A172 (cell line): ENCODE measurements around the gene TLDC2. TPM values are rescaled to one million over a fixed set of nuclear protein-coding genes. Genes with fewer than 3 reads are reported as not detected.
A peak's percentile ranks its signal among the peaks of the same experiment; 100 is the strongest.
"Not testable (repeated sequence)": the region's sequence is repeated elsewhere in the genome, so short reads cannot be mapped to it uniquely, and the experiment has no call there.

ENCODE experiments used
- DNase-seq: peaks from one replicate; pipeline ENCODE4 v3.0.0-alpha.2; 2015; ENCODE audit warnings: low spot score
- total RNA-seq: library from RNA; depleted of rRNA; stranded (reverse); fragments of >200 nt; shearing (Covaris generic); gene quantifications from 2 replicates; pipeline ENCODE4 v1.2.3, GENCODE V29; 2014; rRNA removed

The TLDC2 gene
- total RNA-seq: not detected in 2 replicates

DNA sequence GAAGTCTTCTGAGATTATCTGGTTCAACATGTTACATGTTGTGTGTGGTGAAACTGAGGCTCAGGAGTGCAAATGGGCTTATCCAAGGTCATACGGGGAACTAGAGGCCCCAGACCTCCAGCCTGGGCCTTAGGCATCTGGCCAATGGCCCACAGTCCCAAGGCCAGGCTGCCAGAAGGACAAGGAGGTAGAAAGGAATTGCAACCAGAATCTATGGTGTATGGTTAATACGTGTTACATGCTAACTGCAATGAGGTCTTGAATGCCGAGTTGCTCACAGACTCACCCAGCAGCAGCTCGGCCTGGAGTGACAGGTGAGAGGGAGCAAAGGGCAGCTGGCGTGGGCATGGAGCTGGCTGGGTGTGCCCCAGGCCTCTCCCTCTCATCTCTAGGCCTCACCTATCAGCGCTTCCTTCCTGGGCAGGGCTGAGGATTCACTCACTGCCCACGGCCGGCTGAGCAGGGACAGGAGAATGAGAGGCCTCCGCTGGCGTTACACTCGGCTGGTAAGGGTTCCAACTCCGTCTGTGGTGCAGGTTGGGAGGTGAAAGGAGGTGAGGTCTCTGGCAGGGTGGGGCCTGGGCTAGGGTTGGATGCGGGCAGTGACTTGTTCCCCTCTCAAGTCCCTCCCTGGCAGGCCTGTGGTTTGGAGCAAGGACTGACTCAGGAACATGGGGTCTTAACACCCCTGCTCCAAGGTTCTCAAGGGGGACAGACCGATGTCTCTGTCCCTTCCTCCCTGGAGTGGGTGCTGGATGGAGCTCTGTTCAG, at the start of gene TLDC2:
Gene TLDC2, plus strand, starts transcription at position 437 of the 771 bp plus-strand sequence. Its CDS starts 37 bp downstream, at position 474.
- DNase-seq: no peak

DNA sequence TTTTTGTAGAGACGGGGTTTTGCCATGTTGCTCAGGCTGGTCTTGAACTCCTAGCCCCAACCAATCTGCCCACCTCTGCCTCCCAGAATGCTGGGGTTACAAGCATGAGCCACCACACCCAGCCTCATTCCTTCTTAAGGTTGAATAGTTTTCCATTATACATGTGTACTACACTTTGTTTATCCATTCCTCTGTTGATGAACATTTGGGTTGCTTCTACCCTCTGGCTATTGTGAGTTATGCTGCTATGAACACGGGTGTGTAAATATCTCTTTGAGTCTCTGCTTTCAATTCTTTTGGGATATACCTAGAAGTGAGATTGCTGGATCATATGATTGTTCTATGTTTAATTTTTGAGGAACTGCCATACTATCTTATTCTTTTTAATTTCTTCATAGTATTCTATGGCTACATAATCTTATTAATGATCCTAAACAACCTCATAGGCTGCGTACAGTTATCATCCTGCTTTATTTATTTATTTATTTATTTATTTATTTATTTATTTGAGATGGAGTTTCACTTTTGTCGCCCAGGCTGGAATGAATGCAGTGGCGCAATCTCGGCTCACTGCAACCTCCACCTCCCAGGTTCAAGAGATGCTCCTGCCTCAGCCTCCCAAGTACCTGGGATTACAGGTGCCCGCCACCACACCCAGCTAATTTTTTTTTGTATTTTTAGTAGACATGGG, 49.2 kb upstream of the TLDC2 start:
- DNase-seq: no peak

DNA sequence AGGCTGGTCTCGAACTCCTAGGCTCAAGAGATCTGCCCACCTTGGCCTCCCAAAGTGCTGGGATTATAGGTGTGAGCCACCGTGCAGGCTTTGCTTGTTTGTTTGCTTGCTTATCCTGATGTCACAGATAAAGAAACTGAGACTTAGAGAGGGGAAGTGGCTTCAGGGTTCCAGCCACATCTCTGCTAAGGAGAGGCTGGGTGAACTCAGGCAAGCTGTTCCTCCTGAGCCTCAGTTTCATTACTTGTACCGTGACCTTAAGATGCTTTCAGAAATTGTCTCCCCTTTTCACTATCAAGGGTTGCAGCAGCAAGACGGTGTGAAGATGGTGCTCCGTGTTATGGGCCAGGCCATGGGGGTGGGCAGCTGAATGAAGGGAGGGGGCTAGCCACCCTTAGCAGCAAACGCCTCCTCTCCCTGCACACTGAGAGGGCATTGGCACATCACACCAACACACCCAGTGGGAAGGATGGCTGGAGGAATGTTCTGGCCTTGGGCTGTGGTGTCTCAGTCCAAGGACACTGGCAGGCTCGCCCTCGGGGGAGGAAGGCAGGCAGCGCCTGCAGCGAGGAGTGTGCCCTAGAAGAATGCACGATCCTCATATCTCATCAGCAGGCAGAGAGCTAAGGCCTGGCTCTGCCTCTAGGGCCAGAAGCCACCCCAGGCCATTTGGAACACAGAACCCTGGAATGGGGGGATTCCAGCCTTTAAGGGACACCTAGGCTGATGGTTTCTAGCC, 48.2 kb upstream of the TLDC2 start:
- no peak for DNase-seq

DNA sequence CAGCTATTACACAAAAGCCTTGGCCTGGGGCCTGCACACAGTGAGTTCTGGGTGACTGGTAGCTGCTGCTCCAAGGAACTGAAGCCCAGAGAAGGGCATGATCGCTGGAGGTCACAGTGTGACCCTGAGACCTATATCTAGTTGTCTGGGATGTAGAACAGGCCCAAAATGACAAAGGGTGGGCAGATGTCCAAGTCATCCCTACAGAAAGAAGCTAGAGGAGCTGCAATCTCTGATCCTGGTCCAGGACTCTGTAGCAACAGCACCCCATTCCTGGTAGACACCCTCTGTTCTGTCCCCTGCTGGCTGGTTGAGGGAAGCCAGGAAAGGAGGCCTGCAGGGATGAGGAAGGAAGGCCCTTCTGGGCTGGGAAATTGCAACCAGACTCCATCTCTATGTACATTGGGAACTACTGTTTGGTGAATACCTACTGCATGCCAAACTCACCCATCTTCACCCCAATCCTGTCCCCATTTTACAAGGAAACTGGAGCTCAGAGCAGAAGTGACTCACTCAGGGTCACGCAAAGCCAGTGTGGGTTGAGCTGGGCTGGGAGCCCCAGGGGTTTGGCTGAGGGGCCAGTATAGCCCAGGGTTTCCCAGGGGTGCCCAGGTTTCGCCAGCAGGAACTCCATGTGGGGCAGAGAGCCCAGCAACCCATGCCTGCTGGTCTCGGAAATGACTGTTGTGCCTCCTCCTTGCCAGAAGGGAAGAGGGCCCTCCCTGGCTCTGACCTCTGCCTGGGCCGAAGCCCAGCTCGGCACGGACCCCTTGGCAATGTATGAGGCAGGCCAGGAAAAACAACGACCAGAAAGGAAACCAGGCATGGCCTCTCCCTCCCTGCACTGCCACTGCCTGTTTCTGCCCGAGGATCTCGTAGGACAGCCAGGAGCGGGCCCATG, 44.9 kb upstream of the TLDC2 start:
- no peak for DNase-seq

DNA sequence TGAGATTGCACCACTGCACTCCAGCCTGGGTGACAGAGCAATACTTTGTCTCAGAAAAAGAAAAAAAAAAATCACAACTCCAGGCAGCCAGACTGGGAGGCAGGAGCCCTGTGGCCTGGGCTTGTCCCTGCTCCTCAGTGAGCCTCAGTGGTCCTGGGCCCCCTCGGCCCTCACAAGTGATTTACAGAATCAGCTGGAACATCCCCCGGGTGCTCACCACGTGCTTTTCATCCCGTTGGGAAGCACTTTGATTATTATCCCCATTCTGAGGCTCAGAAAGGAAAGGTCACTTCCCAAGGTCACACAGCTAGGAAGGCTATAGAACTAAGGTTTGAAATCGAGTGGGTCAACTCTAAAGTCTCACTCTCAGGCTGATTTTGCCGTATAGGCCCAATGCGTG, 43.1 kb upstream of the TLDC2 start:
- DNase-seq: no peak

DNA sequence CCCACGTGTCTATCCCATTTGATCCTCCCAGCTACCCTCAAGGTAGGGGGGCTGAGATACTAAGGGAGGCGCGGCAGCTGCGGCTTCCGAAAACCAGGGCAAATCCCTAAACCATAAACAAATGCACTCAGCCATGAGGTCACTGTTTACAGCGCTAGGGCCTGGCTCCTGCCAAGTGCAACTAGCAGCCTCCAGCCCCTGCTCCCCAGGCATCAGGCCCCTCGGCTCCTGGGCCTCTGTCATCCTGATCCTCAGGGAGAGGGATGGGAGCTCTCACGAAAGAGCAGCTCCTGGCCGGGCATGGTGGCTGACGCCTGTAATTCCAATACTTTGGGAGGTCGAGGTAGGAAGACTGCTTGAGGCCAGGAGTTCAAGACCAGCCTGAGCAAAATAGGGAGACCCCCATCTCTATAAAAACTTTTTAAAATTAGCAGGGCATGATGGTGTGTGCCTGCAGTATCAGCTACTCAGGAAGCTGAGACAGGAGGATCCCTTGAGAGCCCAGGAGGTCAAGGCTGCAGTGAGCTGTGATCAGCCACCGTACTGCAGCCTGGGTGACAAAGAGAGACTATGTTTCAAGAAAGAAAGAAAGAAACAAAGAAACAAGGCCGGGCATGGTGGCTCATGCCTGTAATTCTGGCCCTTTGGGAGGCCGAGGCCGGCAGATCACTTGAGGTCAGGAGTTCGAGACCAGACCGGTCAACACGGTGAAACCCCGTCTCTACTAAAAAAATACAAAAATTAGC, 42.5 kb upstream of the TLDC2 start:
- no peak for DNase-seq

DNA sequence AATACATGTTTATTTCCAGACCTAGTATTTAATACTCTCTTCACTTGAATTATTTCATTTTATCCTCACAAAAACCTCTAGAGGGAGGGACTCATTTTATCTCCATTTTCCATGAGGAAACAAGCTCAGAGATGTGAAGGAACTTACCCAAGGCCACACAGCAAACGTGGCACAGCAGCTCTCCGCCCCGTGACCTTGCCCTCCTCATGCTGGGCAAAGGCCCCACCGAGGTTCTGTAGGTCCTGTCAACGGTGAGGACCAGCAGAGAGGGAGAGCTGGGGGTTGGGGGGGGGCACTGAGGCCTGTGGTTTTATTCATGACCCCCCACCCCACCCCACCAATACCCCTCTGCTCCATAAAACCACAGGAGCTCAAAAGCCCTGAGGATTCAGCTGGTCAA, 40.9 kb upstream of the TLDC2 start:
- DNase-seq: no peak

DNA sequence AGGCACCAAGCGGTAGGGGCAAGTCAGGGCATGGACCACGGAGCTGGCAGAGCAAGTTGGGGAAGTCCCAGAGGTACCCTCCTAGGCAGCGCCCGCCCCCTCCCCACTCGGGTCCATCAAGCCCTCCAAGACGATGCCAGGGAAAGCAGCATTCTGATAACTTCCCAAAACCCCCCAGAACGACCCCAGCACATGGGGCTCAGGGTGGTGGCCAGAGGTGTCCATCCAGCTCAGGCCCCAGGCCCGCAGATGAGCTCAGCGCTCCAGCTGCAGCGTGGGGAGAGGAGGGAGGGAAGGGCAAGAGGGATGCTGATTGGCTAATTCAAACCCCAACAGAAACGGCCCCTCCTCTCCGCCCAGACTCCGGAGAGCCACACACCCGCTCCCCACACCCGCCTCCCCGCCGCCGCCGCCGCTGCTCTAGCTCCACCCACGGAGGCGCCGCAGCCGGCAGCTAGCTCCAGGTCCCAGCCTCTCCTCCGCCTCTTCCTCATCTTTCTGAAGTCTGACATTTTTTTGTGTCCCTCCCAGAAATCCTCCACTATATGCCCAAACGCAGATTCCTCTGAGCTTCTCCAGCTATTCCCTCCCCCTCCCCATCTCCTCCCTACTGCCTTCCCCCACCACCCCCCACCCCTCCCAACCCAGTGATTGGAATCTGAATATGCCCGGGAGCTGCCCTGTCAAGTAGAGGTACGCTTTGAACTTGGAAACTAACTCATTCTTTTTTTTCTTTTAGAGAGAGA, 40.3 kb upstream of the TLDC2 start:
- DNase-seq: peak; percentile 97

DNA sequence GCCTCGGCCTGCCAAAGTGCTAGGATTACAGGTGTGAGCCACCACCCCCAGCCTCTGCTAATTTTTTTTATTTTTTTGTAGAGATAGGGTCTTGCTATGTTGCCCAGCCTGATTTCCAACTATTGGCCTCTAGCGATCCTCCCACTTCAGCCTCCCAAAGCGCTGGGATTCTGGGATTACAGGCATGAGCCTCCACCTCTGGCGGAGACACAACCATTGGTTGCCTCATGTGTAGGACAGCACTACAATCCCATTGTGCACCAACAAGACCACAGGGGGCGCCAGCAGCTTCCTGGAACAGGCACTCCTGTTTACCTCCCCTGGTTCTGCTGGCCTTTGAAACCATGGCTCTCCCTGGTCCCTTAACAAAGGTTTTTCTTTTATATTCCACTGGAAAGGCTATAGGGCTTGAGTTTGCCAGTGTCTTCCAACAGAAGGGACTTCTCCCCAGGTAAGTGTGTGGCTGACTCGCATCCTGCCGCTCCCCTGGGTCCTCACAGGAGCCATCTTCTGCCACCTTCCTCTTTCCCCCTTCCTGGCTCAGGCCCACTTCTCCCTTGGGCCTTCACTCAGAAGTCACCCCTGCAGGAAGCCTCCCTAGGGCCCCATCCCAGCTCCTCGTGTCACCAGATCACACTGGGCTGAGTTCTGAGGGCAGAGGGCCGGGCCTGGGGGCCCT, 39.2 kb upstream of the TLDC2 start:
- DNase-seq: peak; percentile 75

DNA sequence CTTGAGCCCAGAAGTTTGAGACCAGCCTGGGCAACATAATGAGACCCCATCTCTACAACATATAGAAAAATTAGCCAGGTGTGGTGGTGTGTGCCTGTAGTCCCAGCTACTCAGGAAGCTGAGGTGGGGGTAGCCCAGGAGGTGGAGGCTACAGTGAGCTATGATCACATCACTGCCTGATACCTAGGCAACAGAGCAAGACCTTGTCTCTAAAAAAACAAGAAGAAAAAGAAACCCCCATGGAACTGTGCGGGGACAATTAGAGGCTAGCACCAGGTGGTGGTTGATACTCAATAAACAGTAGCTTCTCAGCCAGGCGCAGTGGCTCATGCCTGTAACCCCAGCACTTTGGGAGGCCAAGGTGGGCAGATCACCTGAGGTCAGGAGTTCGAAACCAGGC, 37.6 kb upstream of the TLDC2 start:
- DNase-seq: not testable (repeated sequence)

DNA sequence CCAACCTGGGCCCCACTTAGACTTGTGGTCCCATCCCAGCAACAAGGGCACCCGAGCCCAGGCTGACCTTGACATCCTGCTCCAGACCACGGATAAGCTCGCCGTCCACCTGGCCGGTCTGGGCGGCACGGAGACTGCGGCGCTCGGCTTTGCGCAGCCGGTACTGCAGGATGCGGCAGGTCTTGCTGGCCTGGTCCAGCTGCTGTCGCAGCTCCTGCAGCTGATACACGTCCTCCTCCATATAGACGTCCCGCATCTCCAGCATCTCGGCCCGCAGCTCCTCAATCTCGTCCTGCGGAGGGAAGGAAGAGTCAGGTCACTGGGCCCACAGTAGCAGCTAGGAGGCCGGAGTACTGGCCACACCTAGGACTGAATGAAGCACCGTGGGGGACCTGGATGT, 36.8 kb upstream of the TLDC2 start:
- no peak for DNase-seq

DNA sequence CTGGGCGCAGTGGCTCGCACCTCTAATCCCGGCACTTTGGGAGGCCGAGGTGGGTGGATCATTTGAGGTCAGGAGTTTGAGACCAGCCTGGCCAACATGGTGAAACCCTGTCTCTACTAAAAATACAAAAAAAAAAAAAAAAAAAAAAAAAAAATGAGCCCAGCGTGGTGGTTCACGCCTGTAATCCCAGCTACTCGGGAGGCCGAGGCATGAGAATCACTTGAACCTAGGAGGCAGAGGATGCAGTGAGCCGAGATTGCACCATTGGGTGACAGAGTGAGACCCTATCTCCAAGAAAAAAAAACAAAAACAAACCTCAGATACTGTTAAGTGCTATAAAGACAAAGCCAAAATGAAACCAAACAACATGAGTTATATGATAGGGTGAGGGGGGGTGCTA, 34.9 kb upstream of the TLDC2 start:
- DNase-seq: not testable (repeated sequence)

DNA sequence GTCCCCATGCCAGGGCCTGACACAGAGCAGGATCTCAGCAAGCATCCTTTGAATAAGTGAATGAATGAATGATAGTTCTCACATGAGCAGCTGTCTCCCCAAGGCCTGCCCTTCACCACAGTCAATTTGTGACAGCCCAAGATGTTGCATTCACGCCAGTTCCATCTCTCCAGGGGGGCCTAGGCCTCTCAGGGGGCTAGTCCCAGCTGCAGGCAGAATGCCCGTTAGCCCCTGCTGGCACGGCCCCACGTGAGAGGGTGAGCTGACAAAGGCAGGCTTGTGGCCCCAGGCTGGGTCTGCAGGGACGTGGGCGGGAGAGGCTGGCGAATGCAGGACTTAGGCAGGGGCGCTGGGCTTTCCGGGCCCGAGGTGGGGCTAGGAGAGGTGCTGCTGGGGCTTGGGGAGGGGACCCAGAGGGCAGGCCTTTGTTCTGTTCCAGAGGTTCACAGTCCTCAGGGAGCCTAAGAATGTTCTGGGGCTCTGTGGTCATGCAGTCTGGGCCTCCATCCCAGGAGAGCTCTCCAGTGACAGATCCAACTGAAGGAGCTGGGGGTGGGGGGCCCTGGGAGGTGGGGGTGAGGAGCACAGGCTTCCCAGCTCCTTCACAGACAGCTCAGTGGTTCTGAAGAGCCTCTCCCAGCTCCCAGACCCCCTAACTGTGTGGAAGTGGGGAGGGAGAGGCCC, 30.5 kb upstream of the TLDC2 start:
- no peak for DNase-seq

DNA sequence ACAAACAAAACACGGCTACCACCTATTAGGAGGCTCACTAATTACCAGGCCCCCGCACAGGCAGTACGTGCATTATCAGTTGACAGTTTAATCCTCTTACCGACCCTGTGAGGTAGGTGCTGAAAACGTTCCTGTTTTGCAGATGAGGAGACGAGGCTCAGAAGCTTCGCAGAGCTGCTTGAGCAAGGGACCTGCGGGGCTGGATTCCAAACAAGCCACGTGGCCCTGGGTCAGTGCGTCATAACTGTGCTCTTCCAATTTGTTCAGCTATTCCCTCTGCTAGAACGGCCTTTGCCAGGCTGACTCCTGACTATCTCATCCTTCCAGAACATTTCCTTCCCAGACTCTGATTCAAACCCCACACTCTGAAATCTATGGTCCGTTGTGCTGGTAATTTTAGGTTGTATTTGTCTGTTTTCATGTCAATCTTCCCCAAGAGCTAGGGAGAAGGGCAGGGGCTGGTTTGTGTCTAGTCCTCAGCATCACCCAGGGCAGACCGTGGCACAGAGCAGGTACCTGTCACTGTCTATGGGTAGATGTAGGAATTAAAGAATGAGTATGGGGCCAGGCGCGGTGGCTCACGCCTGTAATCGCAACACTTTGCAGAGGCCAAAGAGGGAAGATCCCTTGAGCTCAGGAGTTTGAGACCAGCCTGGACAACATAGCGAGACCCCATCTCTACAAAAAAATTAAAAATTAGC, 28.8 kb upstream of the TLDC2 start:
- DNase-seq: no peak

DNA sequence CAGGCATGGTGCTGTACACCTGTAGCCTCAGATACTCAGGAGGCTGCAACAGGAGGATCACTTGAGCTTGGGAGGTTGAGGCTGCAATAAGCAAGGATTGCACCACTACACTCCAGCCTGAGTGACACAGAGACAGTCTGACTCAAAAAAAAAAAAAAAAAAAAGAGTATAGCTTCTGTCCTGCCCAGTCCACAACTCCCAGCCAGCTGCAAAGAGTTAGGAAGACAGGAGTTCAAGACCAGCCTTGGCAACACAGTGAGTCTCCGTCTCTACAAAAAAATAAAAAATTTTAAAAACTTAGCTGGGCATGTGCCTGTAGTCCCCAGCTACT, 28.3 kb upstream of the TLDC2 start:
- no peak for DNase-seq

DNA sequence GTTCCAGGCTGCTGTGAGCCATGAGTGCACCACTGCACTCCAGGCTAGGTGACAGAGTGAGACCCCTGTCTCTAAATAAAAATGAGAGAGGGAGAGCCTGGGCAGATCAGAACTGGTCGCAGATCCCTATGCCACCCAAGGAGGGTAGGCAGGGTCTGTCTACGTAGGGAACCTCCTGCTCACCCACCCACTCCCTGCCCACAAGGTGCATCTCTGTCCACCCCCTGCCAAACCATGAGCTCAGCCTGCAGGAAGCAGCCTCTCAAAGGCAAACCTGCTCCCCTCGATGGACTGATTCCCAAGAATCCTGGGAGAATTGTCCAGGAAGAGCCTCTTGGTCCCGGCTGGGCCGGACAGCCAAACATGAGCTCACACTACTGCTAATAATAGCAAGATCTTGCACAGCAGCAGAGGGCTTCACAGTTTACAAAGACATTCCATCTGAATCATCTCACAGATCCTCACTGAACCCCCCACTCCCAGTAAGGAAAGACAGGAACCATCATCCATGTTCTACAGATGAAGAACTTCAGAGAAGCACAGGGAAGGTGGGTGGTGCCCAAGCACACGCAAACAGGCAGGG, 27.8 kb upstream of the TLDC2 start:
- peak; percentile 84 for DNase-seq

DNA sequence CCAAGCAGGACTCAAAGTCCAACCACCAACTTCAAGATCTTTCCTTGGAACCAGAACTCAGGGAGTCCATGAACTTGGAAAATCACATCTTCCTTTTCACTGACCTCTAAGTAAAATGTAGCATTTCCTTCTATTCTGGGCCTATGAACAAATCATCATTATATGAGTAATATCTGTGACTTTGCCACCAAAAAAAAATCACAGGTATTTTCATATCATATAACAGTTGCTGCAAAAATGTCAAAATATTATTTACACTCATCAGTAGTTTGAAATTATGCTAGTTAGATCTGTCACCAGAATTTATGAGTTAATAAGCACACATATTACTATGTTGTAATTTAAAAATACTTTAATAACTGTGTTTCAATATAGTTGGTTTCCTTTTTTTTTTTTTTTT, 27.3 kb upstream of the TLDC2 start:
- DNase-seq: no peak
